Prostate gland (tissue), 2 donors: ENCODE results near the gene HDHD3.
"Not testable (repeated sequence)": the region's sequence is repeated elsewhere in the genome, so short reads cannot be mapped to it uniquely, and the experiment has no call there.

ENCODE experiments used
- POLR2AphosphoS5 ChIP-seq: sonication (generic); formaldehyde crosslinking; IDR thresholded peaks from one replicate; pipeline ENCODE4 v1.6.1; 2017; ENCODE audit warnings: antibody characterized with exemption
- TF ChIP-seq, protein P1 (sequence below), 4 experiments: fragments of 200-600 bp in 2 of 4; fragments of 450-650 bp in 2 of 4; sonication (generic) in 2 of 4; IDR thresholded peaks; 1 replicate in 3 of 4; 2 replicates in 1 of 4; pipeline ENCODE4 v1.5.1; 2016 to 2019; ENCODE audit warnings: antibody characterized with exemption in 4 of 4, mild to moderate bottlenecking in 2 of 4, moderate library complexity in 2 of 4

DNA sequence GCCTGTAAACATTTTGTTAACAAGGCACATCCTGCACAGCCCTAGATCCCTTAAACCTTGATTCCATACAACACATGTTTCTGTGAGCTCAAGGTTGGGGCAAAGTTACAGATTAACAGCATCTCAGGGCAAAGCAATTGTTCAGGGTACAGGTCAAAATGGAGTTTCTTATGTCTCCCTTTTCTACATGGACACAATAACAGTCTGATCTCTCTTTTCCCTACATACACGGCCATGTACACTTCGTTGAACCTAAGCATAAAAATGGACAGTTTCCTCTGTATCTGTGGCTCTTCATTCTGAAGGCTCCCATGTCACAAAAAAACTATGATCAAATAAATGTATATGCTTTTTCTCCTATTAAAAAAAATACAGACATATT lies 3.0 kb upstream of the HDHD3 start:
- TF ChIP-seq POLR2AphosphoS5, result not testable (repeated sequence)
- TF ChIP-seq, protein P1, sequence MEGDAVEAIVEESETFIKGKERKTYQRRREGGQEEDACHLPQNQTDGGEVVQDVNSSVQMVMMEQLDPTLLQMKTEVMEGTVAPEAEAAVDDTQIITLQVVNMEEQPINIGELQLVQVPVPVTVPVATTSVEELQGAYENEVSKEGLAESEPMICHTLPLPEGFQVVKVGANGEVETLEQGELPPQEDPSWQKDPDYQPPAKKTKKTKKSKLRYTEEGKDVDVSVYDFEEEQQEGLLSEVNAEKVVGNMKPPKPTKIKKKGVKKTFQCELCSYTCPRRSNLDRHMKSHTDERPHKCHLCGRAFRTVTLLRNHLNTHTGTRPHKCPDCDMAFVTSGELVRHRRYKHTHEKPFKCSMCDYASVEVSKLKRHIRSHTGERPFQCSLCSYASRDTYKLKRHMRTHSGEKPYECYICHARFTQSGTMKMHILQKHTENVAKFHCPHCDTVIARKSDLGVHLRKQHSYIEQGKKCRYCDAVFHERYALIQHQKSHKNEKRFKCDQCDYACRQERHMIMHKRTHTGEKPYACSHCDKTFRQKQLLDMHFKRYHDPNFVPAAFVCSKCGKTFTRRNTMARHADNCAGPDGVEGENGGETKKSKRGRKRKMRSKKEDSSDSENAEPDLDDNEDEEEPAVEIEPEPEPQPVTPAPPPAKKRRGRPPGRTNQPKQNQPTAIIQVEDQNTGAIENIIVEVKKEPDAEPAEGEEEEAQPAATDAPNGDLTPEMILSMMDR (IDR thresholded peaks at IDR 0.05), result not testable (repeated sequence)
